Mesothelial cell of epicardium (in vitro differentiated cells): Measurements from ENCODE around the gene RRAD. TPM values are rescaled to one million over a fixed set of nuclear protein-coding genes. Genes with fewer than 3 reads are reported as not detected.

Experiments
- DNase-seq, 2 experiments: peaks; one replicate each; pipeline ENCODE4 v3.0.0; 2021; ENCODE audit warnings: low spot score in 2 of 2; ENCODE audit not compliant: unreplicated experiment in 2 of 2
- H3K27ac Mint-ChIP-seq: 2 replicates; pipeline ENCODE4 v1.8.0; 2021; ENCODE audit warnings: mixed read lengths
- H3K27me3 Mint-ChIP-seq: 2 replicates; pipeline ENCODE4 v1.8.0; 2021; ENCODE audit warnings: low read depth, mixed read lengths
- H3K36me3 Mint-ChIP-seq: 2 replicates; pipeline ENCODE4 v1.8.0; 2021; ENCODE audit warnings: mixed read lengths
- H3K4me1 Mint-ChIP-seq: 2 replicates; pipeline ENCODE4 v1.8.0; 2021; ENCODE audit warnings: mixed read lengths
- H3K4me3 Mint-ChIP-seq: 2 replicates; pipeline ENCODE4 v1.8.0; 2021; ENCODE audit warnings: mild to moderate bottlenecking, moderate library complexity, mixed read lengths
- H3K9me3 Mint-ChIP-seq: 2 replicates; pipeline ENCODE4 v1.8.0; 2021; ENCODE audit warnings: mixed read lengths
- CTCF ChIP-seq: fragments of 200-600 bp; sonication (generic); IDR thresholded peaks from one replicate; pipeline ENCODE4 v1.5.0; 2021; ENCODE audit warnings: antibody characterized with exemption; ENCODE audit not compliant: unreplicated experiment
- total RNA-seq: library from RNA; stranded (reverse); gene quantifications from 3 replicates; pipeline ENCODE4 v1.2.1, GENCODE V29; 2021

RRAD gene
- total RNA-seq, 1 donor from 2014 or later, result 2.7 TPM

GRCh38 chr16:66915041-66915440, 10.3 kb downstream of the RRAD start:
- H3K27ac Mint-ChIP-seq, result no peak overlapping the region
- no peaks in the 10 kb centered on the region for H3K9me3 Mint-ChIP-seq
- TF ChIP-seq CTCF, result no peak
- no peak for DNase-seq
- H3K4me3 Mint-ChIP-seq, result no peak overlapping the region
- H3K4me1 Mint-ChIP-seq, result no peaks in the 10 kb centered on the region
- H3K36me3 Mint-ChIP-seq, result no peaks in the 10 kb centered on the region
- peaks cover 37% of the 10 kb centered on the region for H3K27me3 Mint-ChIP-seq

GRCh38 chr16:66914541-66914940, 10.8 kb downstream of the RRAD start:
- Mint-ChIP-seq H3K9me3 (no peaks in the 10 kb centered on the region), H3K4me3 (no peak overlapping the region), H3K4me1 (no peaks in the 10 kb centered on the region), H3K27me3 (peaks cover 37% of the 10 kb centered on the region), H3K27ac (no peak overlapping the region), H3K36me3 (no peaks in the 10 kb centered on the region)
- DNase-seq, result no peak
- no peak for TF ChIP-seq CTCF

- DNase-seq, result no peak
- H3K9me3 Mint-ChIP-seq, result no peaks in the 10 kb centered on the region
- H3K4me1 Mint-ChIP-seq, result no peaks in the 10 kb centered on the region
- H3K4me3 Mint-ChIP-seq, result no peak overlapping the region
- TF ChIP-seq CTCF, result no peak
- H3K27ac Mint-ChIP-seq, result no peak overlapping the region
- H3K36me3 Mint-ChIP-seq, result no peaks in the 10 kb centered on the region
- H3K27me3 Mint-ChIP-seq, result peaks cover 31% of the 10 kb centered on the region
These were observed 11.6 kb downstream of the RRAD start for GRCh38 chr16:66913711-66914110.

- no peak overlapping the region for H3K27ac Mint-ChIP-seq
- no peak for DNase-seq
- H3K36me3 Mint-ChIP-seq, result no peaks in the 10 kb centered on the region
- H3K4me3 Mint-ChIP-seq, result no peak overlapping the region
- no peak for TF ChIP-seq CTCF
- peaks cover 36% of the 10 kb centered on the region for H3K27me3 Mint-ChIP-seq
- no peaks in the 10 kb centered on the region for H3K9me3 Mint-ChIP-seq
- no peaks in the 10 kb centered on the region for H3K4me1 Mint-ChIP-seq
These were observed 12.3 kb downstream of the RRAD start for GRCh38 chr16:66913081-66913480.

GRCh38 chr16:66911801-66912200, 13.5 kb downstream of the RRAD start:
- peaks cover 36% of the 10 kb centered on the region for H3K27me3 Mint-ChIP-seq
- H3K36me3 Mint-ChIP-seq, result no peaks in the 10 kb centered on the region
- no peak overlapping the region for H3K27ac Mint-ChIP-seq
- no peaks in the 10 kb centered on the region for H3K9me3 Mint-ChIP-seq
- DNase-seq, result no peak
- no peaks in the 10 kb centered on the region for H3K4me1 Mint-ChIP-seq
- H3K4me3 Mint-ChIP-seq, result no peak overlapping the region
- TF ChIP-seq CTCF, result no peak

GRCh38 chr16:66911112-66911511, 14.2 kb downstream of the RRAD start:
- Mint-ChIP-seq H3K9me3 (no peaks in the 10 kb centered on the region), H3K4me1 (peaks cover 5% of the 10 kb centered on the region), H3K36me3 (no peaks in the 10 kb centered on the region), H3K4me3 (no peak overlapping the region), H3K27me3 (peaks cover 29% of the 10 kb centered on the region), H3K27ac (no peak overlapping the region)
- no peak for TF ChIP-seq CTCF
- no peak for DNase-seq
